ENCODE measurements around the gene ENAM.
"Not testable (repeated sequence)": the region's sequence is repeated elsewhere in the genome, so short reads cannot be mapped to it uniquely, and the experiment has no call there.

ENAM gene

DNA sequence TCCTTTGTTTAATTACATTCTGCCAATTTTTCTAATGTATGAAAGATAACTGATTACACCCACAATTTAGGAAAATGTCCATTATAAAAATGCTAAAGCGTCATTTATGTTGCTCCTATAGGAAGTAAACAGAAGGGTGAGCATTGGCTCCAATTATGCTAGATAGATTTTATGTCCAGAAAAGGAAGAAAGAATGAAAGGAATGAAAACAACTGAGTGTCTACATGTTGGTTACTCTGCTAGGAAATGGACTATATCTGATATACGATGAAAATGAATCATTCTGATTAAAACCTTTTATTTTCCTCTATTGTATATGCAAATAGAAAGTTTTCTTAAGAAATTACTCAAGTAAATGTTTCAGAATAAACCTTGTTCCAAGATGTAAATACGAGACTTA is 1.6 kb downstream of the ENAM start:
- DNase-seq = peak; percentile 23

DNA sequence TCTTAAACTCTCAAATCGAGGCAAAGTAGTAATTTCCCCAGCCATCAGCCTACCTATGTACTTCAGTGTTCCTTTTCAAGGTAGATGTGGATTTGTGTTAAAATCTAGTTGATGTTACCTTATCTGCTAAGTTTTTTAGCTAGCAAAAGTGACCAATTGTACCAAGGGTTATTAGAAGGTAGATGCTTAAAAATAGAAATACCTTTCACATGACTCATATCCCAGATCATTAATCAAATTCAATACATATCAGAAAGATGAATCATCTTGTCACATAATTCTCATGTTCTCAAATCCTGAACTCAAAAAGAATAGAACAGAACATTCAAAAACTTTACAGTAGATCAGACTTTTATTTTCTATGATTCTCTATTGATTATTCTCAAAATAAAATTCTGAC is 3.5 kb downstream of the ENAM start:
- DNase-seq = peak; percentile 64

DNA sequence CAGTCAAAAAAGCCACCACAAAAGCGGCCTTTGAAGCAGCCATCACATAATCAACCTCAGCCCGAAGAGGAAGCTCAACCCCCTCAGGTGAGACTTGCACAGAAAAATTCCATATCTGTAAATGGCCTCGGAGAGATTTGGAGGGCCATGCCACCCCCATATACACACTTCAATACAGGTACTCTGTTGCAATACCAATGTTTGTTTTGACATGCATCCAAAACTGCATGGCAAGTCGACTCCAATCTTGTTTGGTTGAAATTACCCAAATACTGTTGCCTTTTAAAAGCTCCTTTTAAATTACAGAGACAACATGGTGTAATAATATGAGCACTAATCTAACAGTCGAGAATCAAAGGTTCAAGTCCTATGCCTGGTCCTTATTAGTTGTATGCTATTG is 5.9 kb downstream of the ENAM start:
- DNase-seq = no peak

DNA sequence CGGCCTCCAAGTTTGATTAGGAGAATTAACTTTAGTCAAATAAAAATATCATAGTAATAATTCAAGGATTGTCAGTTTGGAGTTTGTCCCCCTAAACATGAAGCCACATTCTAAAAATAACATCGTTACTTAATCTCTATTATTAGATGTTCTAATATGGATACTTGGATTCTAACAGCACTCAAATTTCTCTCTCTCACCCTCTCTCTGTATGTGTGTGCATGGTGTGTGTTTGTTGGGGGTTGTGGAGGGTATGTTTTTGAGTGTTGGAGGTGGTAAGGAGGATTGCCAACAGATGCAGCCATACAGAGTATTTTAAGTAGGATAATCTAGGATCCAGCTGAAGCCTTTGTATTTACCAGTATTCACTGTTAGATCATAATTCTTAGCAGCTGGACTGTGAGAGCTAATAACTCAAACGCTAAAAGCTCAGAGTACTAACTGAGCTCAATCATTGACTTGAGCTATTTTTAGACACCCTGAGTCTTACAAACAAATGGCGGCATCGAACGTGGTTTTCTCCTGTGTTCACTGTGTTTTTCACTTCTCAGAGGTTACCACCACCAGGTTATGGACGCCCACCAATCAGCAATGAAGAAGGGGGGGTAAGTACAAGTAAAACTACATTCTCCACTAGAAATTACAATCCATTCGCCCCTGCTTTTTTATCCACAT is 8.8 kb downstream of the ENAM start:
- peak; percentile 39 for DNase-seq

DNA sequence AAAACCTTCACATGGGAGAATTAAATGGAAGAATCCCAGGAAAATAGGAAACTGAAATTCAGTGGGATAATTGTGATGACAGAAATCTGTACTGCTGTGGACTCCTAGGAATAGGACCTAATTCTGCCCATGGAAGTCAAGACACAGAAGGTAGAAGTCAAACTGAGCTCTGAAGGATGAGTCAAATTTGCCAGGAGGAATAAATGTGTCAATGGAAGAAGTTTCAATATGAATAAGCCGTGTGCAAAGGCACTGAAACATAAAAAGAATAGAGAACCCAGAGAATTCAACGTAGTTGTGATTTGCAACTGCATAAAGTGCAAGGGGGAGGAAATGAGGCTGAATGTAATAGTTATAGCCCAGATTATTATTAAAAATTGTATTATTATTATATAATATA is 11.6 kb downstream of the ENAM start:
- DNase-seq = no peak

DNA sequence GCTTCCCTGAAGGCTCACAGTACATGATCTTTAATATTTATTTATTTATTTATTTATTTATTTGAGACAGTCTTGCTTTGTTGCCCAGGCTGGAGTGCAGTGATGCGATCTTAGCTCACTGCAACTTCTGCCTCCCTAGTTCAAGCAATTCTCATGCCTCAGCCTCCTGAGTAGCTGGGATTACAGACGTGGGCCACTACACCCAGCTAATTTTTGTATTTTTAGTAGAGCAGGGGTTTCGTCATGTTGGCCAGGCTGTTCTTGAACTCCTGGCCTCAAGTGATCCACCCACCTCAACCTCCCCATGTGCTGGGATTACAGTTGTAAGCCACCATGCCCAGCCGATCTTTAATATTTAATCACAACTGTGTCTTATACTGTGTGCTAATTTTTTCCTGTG is 22.2 kb downstream of the ENAM start:
- not testable (repeated sequence) for DNase-seq

DNA sequence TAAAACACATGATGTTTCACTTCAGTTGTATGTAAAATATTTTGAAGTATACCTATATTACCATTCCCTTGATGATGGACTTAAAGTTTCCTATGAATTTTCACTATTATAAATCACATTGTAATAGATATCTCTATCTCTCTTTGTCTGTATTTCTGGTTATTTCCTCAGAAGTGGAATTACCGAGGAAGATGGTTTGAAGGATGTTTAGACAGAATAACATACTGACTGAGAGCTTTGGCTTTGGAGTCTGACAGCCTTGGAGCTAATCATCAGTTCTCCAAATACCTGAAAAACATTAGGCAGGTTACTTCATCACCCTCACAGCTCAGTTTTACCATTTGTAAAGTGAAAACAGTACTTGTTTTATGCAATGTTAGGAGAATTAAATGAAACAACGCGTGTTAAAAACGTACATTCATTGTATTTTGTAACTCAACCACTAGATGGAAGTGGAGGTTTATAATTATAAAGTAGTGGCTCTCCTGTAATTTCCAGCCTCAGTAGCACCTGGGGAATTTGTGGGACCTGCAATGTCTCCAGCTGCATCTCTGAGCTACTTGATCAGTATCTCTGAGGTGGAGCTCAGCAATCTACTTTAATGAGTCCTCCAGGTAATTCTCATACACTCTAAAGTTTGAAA is 23.4 kb downstream of the ENAM start:
- peak; percentile 45 for DNase-seq

DNA sequence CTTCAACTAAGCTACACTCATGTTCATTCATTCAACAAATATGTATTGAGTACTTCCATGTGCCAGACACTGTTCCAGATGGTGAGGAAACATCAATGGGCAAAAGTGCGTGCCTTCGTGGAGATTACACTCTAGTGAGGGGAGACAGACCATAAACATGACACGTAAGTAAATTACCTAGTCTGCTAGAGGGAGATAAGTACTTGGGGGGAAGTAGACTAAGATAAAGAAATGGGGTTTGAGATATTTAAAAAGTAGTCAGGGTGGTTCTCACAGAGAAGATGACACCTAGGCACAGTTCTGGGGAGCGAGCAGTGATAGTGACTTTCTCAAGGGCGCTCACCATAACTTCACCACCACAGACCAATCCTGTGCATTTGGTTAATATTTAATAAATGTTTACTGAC is 26.1 kb downstream of the ENAM start:
- peak; percentile 24 for DNase-seq

DNA sequence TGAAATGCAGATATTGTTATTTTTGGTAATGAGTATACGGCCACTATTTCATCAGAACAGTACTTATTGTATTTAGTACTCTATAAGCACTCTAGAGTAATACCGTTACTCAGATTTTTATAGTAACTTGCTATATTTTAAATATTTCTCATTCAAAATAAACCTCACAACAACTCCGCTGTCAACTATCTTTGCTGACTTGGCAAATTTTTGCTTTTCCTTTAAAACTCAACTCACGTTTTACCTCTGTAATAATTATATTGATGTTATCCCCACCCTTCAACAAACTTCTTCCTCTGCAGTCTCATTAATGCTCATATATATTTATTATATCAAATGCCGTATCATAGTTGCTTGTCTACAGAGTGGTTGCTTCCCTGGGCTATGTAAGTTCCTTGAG is 28.8 kb downstream of the ENAM start:
- no peak for DNase-seq

DNA sequence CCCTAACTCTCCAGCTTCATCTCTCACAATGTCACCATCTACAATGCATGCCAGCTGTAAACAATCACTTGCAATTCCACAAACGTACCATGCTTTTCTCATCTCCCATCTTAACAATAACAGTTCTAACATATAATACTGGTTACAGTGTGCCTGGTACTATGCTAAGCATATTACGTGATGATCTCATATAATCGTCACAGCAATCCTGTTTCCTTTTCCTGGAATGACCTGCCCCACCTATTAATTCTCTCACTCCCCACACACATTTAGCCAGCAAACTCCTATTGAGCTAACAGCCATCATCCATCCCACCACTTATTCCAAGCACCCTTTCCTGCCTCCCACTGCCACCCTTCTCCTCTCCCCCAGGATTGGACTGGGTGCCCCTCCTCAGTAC is 29.9 kb downstream of the ENAM start:
- DNase-seq = no peak

DNA sequence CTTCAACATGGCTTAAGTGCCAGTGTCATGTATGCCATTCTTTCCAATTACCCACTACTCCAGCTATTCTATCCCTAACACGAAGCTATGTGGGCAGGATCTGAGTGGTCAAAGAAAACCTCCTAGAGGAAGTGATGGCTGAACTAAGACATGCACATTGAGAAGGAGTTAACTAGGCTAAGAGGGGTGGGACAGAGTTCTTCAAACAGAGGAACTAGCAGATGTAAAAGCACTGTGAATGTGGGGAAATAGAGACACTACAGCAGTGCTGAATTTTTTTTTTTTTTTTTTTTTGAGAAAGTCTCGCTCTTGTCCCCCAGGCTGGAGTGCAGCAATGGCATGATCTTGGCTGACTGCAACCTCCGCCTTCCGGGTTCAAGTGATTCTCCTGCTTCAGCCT is 31.6 kb downstream of the ENAM start:
- no peak for DNase-seq

DNA sequence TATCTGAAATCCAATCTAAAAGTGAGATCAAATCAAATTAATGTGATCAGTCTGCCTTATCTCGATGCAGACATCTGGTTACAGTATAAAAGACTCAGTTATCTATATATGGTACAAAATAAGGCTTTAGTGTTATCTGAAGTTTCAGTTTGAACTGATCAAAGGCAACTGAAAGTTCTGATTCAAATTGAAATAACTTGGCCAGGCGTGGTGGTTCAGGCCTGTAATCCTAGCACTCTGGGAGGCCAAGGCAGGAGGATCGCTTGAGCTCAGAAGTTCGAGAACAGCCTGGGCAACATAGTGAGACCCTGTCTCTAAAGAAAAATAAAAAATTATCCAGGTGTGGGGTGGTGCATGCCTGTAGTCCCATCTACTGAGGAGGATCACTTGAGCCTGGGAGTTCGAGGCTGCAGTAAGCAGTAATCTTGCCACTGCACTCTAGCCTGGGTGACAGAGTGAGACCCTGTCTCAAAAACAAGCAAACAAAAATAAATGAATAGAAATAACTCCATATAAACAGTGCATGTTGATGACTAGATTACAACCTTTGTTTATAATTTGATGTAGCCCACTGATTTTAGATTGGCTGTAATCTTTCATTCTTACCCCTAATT is 32.9 kb downstream of the ENAM start:
- DNase-seq = not testable (repeated sequence)

DNA sequence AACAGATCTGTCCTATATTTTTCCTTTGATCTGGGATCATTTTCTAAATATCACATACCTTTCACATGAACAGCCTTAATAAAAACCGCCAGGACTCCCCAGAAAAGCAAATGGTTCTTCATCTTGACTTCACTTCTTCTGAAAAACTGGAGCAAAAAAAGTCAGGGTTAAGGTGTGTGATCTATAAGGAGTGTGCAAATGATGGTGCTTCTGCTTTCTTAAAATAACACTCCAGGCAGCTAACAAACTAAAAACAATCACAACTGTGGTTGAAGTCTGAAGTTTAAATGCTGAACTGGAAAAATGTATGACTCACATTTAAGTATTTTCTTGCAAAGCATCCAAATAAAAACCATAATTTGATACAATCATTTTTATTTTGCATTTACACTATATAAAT is 37.8 kb downstream of the ENAM start, which contains the start of gene JCHAIN:
Gene JCHAIN (minus strand): TSS at position 140 of the 400 bp plus-strand sequence. CDS start 18 bp downstream, at position 122.
- no peak for DNase-seq

DNA sequence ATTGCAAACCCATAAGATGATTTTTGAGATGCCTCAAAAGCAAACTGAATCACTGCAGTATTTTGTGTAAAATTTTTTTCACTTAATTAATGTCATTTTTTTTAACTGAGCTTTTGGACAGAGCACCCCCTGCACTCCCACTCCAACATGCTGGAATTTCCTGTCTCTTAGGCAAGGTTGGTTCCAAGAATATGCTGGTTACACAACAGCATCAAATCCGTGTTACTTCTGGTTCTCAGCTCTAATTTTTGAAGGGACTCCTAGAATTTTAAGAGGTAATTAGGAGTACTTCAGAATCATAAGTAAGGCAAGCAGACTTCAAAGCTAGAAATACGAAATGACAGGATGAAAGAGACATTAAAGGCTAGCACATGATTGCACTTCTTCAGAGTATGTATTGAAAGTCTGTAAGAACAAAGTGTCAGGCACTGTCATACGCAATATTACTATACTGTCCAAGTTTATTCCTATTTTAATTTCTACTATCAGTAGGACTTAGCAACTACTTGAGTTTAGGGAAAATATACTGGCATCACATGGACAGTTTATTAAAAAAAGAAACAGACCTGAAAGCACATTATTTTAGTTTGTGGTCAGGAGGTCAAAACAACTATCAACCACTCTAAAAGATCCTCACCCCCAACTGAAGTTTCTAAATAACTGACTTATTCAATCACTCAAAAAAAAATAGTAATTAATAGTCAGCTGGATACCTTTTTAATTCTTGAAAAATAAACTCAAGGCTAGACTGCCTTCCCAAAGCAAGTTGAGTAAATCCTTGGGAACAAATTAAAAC is 39.4 kb downstream of the ENAM start:
- peak; percentile 48 for DNase-seq

DNA sequence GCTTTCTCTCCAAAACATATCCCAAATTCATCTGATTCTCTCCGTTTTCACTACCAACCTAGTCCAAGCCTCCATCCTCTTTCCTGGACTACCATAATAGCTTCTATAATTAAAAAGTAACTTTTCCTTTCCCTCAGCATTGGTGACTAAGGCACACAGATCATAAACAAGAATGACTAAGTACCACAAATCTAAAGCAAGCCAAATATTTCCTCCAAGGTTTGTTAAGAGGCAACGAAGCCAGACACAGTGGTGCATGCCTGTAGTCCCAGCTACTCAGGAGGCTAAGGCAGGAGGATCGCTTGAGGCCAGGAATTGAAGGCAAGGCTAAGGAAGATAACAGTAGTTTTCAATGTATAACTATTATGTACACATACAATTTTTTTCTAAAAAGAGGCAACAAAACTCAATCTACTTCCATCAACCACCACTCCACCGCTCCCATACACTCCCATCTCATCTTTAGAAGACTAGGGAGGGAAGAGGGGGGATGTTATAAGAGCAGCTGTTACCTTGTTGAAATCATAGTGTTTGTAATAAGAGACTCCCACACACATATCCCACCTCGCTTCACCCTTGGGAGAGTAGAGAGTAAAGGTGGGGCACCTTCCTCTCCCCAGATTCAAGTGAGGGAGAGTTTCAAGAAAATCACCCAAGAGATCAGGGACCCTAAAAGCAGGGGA is 41.9 kb downstream of the ENAM start:
- peak; percentile 51 for DNase-seq

DNA sequence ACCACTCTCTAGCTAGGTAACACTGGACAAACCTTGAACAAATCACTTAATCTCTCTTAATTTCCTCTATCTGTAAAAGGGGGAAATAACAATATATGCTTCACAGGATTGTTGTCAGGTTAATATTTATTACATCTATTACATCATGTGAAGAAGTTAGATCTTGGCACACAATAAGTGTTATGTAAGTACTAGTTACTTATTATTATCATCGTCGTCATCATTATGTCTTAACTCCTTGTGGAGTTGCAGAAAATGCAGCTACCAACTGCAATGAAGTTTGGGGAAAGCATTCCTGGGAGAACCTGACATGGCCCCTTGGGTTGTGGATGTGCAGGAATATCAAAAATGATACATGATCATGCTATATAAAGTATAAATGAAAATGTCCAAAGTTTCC is 42.5 kb downstream of the ENAM start:
- DNase-seq = no peak

DNA sequence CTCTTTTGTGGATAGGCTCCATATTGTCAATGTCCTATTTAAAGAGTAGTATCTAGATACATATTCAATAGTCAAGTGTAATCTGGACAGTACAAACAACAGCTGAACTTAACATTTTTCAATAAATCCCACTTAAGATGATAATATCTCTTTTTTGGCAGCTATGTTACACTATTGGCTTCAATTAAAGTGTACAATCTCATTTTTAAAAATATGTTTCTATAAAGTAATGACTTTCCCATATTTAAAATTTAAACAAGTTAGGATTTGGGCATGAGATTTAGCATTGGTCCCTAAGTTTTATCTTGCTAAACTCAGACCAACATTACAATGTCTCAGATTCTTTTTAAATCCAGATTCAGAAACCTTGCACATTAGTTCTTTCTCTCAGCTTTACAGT is 45.6 kb downstream of the ENAM start:
- DNase-seq = no peak

DNA sequence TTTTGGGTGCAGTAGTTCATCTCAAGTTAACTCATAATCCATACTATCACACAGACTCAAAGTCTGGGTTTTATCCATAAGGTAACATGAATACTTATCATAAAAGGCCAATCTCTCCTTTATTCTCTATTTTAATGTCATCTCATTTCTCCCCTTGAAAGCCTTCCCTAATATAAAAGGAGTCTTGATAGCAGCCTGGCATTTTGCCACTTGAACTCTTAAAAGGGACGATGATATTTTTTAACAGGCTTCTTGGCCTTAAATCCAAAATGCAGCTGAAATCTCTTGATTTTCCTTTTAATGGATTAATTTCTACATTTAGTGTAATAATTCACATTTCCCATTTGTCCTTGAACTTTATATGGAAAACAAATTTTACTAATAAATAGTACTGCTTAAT is 46.2 kb downstream of the ENAM start:
- DNase-seq = no peak

DNA sequence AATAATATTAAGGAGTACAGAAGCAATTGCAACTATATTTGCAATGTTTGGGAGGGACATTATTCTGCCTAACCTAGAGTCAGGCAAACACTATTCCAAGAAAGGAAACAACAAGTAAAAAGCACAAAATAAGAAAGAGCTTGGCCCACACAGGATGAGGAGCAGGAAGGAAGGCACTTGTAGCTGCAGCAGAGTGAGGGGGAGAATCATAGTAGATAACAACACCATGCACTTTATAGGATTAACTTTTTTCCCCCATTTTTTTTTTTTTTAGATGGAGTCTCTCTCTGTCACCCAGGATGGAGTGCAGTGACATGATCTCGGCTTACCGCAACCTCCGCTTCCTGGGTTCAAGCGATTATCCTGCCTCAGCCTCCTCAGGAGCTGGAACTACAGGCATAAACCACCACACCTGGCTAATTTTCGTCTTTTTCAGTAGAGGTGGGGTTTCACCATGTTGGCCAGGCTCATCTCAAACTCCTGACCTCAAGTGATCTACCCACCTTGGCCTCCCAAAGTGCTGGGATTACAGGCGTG is 48.1 kb downstream of the ENAM start:
- DNase-seq = no peak

DNA sequence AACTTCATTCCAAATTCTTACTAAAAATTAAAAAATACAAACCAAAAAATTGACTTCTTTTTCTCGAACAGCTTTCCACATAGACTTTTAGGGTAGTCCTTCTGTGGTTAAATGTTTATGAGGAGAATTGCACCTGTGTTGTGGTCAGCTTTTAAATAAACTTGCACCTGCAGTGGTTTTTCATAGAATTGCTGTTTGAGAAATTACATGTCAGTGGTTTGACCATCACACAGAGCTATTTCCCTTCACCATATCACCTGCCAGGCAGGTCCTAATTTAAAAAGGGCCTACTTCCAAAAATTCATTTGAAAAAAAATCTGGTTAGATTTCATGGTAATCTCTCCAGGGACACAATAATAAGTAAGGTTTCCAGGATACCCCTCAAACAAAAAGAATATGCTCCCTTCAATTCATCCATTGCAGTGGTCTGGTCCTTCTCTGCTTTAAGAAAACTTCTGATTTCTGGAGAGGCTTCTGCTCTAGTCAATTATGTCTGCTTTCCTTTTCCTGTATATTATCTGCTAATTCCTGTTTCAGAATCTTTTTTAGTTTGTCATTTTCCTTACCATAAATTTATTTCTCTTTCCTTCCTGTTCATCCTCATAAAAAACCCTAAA is 49.9 kb downstream of the ENAM start:
- DNase-seq = no peak

DNA sequence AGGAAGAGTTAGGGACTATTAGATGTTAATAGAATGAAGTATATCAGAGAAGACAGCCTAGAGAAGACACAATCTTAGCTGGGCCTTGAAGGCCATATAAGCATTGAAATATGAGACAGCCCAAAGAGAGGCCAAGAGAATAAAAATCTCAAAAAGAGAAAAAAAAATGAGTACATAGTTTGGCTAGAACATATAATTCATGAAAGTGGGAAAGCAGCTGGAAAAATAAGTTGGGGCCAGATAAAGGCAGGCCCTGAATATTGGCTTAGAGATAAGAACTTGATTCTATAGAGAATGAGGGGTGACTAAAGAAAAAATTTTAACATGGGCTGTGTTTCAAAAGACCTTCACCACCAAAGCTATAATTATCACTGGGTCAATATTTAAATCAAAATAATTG is 52.4 kb downstream of the ENAM start:
- DNase-seq = no peak

DNA sequence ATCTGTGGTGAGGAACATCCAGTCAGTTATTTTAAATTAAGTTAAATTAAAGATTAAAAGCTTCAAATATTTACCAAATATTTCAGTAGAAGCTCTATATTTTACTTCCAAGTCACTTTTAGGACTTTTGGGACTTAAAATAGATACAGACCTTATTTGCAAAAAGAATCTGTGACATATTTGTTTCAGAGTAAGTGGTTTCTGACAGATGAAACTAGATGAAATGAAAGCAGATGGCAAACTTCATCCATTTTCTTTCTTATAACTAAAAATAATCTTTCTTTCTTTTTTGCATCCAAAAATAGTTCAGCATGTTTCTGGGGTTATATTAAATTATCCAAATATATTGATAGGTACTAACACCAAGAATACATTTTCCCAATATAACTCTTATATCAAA is 53.2 kb downstream of the ENAM start:
- DNase-seq = no peak
